Hindlimb muscle (tissue), 1 donor: ENCODE data around the gene ATP13A2. TPM values are rescaled to one million over a fixed set of nuclear protein-coding genes. Genes with fewer than 3 reads are reported as not detected.

Experiments used
- DNase-seq: peaks from one replicate; pipeline ENCODE4 v3.0.0-alpha.2; 2013
- polyA plus RNA-seq: library from polyadenylated mRNA; unstranded; fragments of 120-200 nt; gene quantifications from one replicate; pipeline ENCODE4 v1.2.1, GENCODE V29; 2013; ENCODE audit not compliant: insufficient read length

Gene ATP13A2
- polyA plus RNA-seq, 1 donor, result 22.7 TPM

- no peak for DNase-seq
Observed at GRCh38 chr1:17004466-17005364, 7.0 kb downstream of the ATP13A2 start.

GRCh38 chr1:17002524-17002902, 9.2 kb downstream of the ATP13A2 start:
- DNase-seq, result no peak

GRCh38 chr1:17001760-17002523, 9.8 kb downstream of the ATP13A2 start:
- DNase-seq, result no peak

- no peak for DNase-seq
Observed at GRCh38 chr1:16999863-17000262, 11.9 kb downstream of the ATP13A2 start.

- no peak for DNase-seq
Observed at GRCh38 chr1:16998589-16998988, 13.1 kb downstream of the ATP13A2 start.

- DNase-seq, result no peak
Observed at GRCh38 chr1:16996845-16997244, 14.9 kb downstream of the ATP13A2 start.

GRCh38 chr1:16993521-16994038, 18.1 kb downstream of the ATP13A2 start:
- no peak for DNase-seq

- DNase-seq, result no peak
Observed at GRCh38 chr1:16992675-16993074, 19.1 kb downstream of the ATP13A2 start.

GRCh38 chr1:16992102-16992501, 19.6 kb downstream of the ATP13A2 start:
- DNase-seq, result no peak

GRCh38 chr1:16991571-16991970, 20.2 kb downstream of the ATP13A2 start:
- DNase-seq, result no peak

- no peak for DNase-seq
Observed at GRCh38 chr1:16989676-16990391, 21.9 kb downstream of the ATP13A2 start.

- no peak for DNase-seq
Observed at GRCh38 chr1:16988210-16988609, 23.5 kb downstream of the ATP13A2 start.

GRCh38 chr1:16986962-16987361, 24.8 kb downstream of the ATP13A2 start:
- DNase-seq, result no peak

- no peak for DNase-seq
Observed at GRCh38 chr1:16986560-16986959, 25.2 kb downstream of the ATP13A2 start.

GRCh38 chr1:16986113-16986512, 25.6 kb downstream of the ATP13A2 start:
- DNase-seq, result no peak

GRCh38 chr1:16984717-16985116, 27.0 kb downstream of the ATP13A2 start:
- DNase-seq, result peak; percentile 69

GRCh38 chr1:16983649-16984048, 28.1 kb downstream of the ATP13A2 start:
- DNase-seq, result no peak

GRCh38 chr1:16982902-16983301, 28.8 kb downstream of the ATP13A2 start:
- no peak for DNase-seq

- no peak for DNase-seq
Observed at GRCh38 chr1:16981269-16981849, 30.4 kb downstream of the ATP13A2 start.

- peak; percentile 61 for DNase-seq
Observed at GRCh38 chr1:16980473-16981268, 31.1 kb downstream of the ATP13A2 start, which contains the start of gene MFAP2. Gene MFAP2, minus strand, starts transcription at chr1:16980620. Its CDS starts 2,347 bp downstream, at chr1:16978273.
